Measurements from ENCODE around the gene HOOK2. TPM values are rescaled to one million over a fixed set of nuclear protein-coding genes. Genes with fewer than 3 reads are reported as not detected.

The HOOK2 gene
- total RNA-seq, 4 donors from 2014 or later, result 138 to 387 (median 215) TPM

DNA sequence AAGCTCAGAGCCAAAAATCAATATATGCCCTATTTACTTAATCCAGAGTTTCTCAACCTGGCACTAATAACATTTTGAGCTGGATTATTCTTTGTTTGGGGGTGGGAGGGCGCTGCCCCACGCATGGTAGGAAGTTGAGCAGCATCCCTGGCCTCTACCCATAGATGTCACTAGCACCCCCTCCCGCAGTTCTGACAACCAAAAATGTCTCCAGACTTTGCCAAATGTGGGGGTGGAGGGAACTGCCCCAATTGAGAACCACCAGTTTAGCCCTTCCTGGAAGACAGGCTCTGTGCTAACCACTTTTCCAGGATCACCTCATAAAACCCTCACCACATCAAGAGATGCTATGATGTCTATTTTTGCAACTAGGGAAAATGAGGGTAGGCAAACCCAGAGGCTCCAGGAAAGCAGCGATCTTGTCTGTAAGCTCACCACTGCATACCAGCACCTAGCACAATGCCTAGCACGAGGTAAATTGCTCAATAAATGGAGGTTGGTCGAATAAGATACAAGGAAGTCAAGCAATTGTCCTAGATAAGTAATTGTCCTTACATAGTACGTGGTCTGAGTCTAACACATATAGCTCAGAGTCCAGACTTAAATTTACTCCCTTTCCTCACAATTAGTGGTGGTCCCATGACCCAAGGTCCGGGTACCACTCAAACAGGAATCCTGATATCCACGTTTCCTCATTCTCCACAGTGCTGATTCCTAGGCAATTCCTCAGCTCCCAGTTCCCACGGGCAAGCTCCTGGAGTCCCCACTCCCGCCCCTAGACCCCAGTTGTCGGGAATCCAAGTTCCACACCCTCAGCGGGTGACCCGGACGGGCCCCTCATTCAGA, 41.8 kb downstream of the HOOK2 start:
- in situ Hi-C loops (cut with MboI; ENCODE audit: low pct_ligation_motif_present in 1 of 4, low pct_unique_long_range_greater_than_20kb in 1 of 4, low sequenced_read_pairs in 3 of 4) (no loop called here), intact Hi-C loops (cut with DNase I; ENCODE audit: low total_unique reads) (no loop called here)
- Histone ChIP-seq H3K9me3 (no peaks in the 10 kb centered on the region), H3K27me3 (no peaks in the 10 kb centered on the region), H3K4me3 (peak overlapping the region; percentile 80 to 97 (median 92)), H3K27ac (peak overlapping the region; percentile 91 to 96 (median 94)), H3K4me1 (peaks cover 22 to 51% (median 35%) of the 10 kb centered on the region in 4 donors), H3K36me3 (peaks cover 0 to 13% (median 5%) of the 10 kb centered on the region in 4 donors)
- DNase-seq, result no peak
- WGBS, 2 donors (ENCODE audit: low coverage in 1 of 2), result 0% methylated on average over 2 to 15 of the region's 15 CpGs
- no peak for TF ChIP-seq EP300 (IDR thresholded peaks at IDR 0.05; ENCODE audit: low read depth)
- no peak for TF ChIP-seq POLR2AphosphoS5 (IDR thresholded peaks at IDR 0.05)
- no peak for TF ChIP-seq POLR2A (IDR thresholded peaks at IDR 0.05)
- TF ChIP-seq, protein P1, sequence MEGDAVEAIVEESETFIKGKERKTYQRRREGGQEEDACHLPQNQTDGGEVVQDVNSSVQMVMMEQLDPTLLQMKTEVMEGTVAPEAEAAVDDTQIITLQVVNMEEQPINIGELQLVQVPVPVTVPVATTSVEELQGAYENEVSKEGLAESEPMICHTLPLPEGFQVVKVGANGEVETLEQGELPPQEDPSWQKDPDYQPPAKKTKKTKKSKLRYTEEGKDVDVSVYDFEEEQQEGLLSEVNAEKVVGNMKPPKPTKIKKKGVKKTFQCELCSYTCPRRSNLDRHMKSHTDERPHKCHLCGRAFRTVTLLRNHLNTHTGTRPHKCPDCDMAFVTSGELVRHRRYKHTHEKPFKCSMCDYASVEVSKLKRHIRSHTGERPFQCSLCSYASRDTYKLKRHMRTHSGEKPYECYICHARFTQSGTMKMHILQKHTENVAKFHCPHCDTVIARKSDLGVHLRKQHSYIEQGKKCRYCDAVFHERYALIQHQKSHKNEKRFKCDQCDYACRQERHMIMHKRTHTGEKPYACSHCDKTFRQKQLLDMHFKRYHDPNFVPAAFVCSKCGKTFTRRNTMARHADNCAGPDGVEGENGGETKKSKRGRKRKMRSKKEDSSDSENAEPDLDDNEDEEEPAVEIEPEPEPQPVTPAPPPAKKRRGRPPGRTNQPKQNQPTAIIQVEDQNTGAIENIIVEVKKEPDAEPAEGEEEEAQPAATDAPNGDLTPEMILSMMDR (IDR thresholded peaks at IDR 0.05), result peak in 1 of 5 experiments; percentile 13

DNA sequence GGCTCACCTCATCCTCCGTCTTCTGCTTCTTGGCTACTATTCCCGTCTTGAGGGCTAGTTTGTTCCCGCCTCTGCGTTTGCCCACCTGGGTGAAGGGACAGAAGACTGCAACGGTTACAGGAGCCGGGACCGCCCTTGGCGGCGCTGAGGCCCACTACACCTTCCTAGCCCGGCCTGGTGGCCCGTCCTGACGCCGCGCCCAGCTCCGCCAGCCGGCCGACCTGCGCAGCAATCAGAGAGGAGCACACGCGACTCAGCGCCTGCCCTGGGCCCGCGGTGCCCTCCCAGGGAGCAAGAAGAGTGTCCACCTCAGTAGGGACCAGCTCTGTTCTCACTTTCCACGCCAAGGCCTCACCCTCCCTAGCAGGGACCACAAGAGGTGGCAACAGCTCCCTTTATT, 44.0 kb downstream of the HOOK2 start:
- in situ Hi-C loops (cut with MboI; ENCODE audit: low pct_ligation_motif_present in 1 of 4, low pct_unique_long_range_greater_than_20kb in 1 of 4, low sequenced_read_pairs in 3 of 4), result no loop called here
- Histone ChIP-seq H3K4me3 (no peak overlapping the region), H3K27ac (no peak overlapping the region), H3K27me3 (no peaks in the 10 kb centered on the region), H3K36me3 (peaks cover 0 to 16% (median 5%) of the 10 kb centered on the region in 4 donors), H3K9me3 (no peaks in the 10 kb centered on the region), H3K4me1 (peaks cover 14 to 37% (median 24%) of the 10 kb centered on the region in 4 donors)
- TF ChIP-seq, protein P1 (IDR thresholded peaks at IDR 0.05), result no peak
- TF ChIP-seq POLR2AphosphoS5 (IDR thresholded peaks at IDR 0.05) (no peak), EP300 (IDR thresholded peaks at IDR 0.05; ENCODE audit: low read depth) (no peak), POLR2A (IDR thresholded peaks at IDR 0.05) (no peak)
- intact Hi-C loops (cut with DNase I; ENCODE audit: low total_unique reads), result no loop called here
- no peak for DNase-seq
- WGBS, 2 donors (ENCODE audit: low coverage in 1 of 2), result 80 to 89% methylated on average over 2 to 22 of the region's 24 CpGs

DNA sequence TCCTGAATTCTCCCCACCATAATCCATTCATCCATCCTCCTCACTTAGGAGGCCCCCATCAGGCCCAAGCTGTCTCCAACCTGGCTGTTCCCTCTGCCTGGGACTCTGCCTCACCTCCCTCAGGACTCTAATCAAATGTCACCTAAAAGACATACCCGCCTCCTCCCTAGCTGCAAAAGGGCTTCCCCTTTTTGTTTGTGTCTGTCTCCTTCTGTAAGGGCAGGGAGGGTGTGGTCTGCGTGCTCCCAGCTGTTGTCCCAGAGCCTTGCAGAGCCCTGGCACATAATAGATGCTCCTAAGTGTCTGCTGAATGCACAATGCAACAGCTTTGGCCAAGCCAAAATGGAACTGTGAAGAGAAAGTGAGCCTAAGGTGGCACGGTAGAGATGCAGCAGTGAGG, 45.3 kb downstream of the HOOK2 start:
- Histone ChIP-seq H3K4me3 (no peak overlapping the region), H3K4me1 (peaks cover 12 to 27% (median 21%) of the 10 kb centered on the region in 4 donors), H3K27me3 (no peaks in the 10 kb centered on the region), H3K36me3 (peaks cover 0 to 16% (median 5%) of the 10 kb centered on the region in 4 donors), H3K9me3 (no peaks in the 10 kb centered on the region), H3K27ac (no peak overlapping the region)
- no peak for DNase-seq
- in situ Hi-C loops (cut with MboI; ENCODE audit: low pct_ligation_motif_present in 1 of 4, low pct_unique_long_range_greater_than_20kb in 1 of 4, low sequenced_read_pairs in 3 of 4) (no loop called here), intact Hi-C loops (cut with DNase I; ENCODE audit: low total_unique reads) (no loop called here)
- 57 to 78% methylated on average over 1 to 3 of the region's 3 CpGs for WGBS, 2 donors (ENCODE audit: low coverage in 1 of 2)
- TF ChIP-seq, protein P1 (IDR thresholded peaks at IDR 0.05), result no peak

DNA sequence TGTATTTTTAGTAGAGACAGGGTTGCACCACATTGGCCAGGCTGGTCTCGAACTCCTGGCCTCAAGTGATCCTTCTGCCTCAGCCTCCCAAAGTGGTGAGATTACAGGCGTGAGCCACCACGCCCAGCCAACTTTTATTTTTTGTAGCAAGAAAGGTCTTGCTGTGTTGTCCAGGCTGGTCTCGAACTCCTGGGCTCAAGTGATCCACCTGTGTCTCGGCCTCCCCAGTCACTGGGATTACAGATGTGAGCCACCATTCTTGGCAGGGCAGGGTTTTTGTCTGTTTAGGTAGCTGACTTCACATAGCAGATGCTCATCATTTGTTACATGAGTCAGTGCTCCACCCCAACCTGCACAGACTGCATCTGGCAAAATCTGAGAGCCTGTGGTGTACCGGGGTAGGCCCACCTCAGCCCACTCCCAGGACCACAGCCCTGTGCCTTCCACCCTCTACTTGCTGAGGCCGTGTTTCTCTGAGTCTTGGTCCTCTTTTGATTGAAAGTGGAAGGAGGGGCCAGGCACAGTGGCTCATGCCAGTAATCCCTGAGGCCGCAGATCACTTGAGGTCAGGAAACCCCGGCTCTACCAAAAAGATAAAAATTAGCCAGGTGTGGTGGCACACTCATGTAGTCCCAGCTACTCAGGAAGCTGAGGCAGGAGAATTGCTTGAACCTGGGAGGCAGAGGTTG, 47.5 kb downstream of the HOOK2 start:
- no peak for TF ChIP-seq POLR2AphosphoS5 (IDR thresholded peaks at IDR 0.05)
- no peak for TF ChIP-seq POLR2A (IDR thresholded peaks at IDR 0.05)
- TF ChIP-seq EP300 (IDR thresholded peaks at IDR 0.05; ENCODE audit: low read depth), result no peak
- TF ChIP-seq, protein P1 (IDR thresholded peaks at IDR 0.05), result no peak
- in situ Hi-C loops (cut with MboI; ENCODE audit: low pct_ligation_motif_present in 1 of 4, low pct_unique_long_range_greater_than_20kb in 1 of 4, low sequenced_read_pairs in 3 of 4), result no loop called here
- Histone ChIP-seq H3K36me3 (peaks cover 0 to 16% (median 5%) of the 10 kb centered on the region in 4 donors), H3K4me1 (peaks cover 9 to 32% (median 20%) of the 10 kb centered on the region in 4 donors), H3K27me3 (no peaks in the 10 kb centered on the region), H3K9me3 (no peaks in the 10 kb centered on the region), H3K4me3 (no peak overlapping the region), H3K27ac (no peak overlapping the region)
- 98% methylated on average over 9 of the region's 9 CpGs; no CpG with 5 or more reads in 1 of the 2 donors for WGBS, 2 donors (ENCODE audit: low coverage in 1 of 2)
- intact Hi-C loops (cut with DNase I; ENCODE audit: low total_unique reads), result no loop called here
- DNase-seq, result no peak

Measured in transverse colon (tissue), 4 donors.